ELR (cell line): ENCODE results near the gene PPM1H.
A peak's percentile ranks its signal among the peaks of the same experiment; 100 is the strongest.
"Not testable (repeated sequence)": the region's sequence is repeated elsewhere in the genome, so short reads cannot be mapped to it uniquely, and the experiment has no call there.

Experiments
- DNase-seq: peaks from one replicate; pipeline ENCODE4 v3.0.0-alpha.2; 2015; ENCODE audit warnings: low read depth

The PPM1H gene

GRCh38 chr12:62934799-62935674 lies at the start of gene PPM1H:
TSS of gene PPM1H (minus strand) at chr12:62935150. CDS start at chr12:62934736, 414 bp downstream.
- DNase-seq, result peak; percentile 60

GRCh38 chr12:62983594-62983993 lies 48.6 kb upstream of the PPM1H start:
- DNase-seq, result peak; percentile 19

- no peak for DNase-seq
Observed at GRCh38 chr12:62978768-62979167, 43.8 kb upstream of the PPM1H start.

- DNase-seq, result no peak
Observed at GRCh38 chr12:62977883-62978282, 42.9 kb upstream of the PPM1H start.

- peak; percentile 63 for DNase-seq
Observed at GRCh38 chr12:62977418-62977817, 42.5 kb upstream of the PPM1H start.

GRCh38 chr12:62976110-62976662 lies 41.2 kb upstream of the PPM1H start:
- peak; percentile 16 for DNase-seq

- DNase-seq, result no peak
Observed at GRCh38 chr12:62971769-62972525, 37.0 kb upstream of the PPM1H start.

GRCh38 chr12:62969695-62970094 lies 34.7 kb upstream of the PPM1H start:
- DNase-seq, result no peak

GRCh38 chr12:62967701-62968100 lies 32.8 kb upstream of the PPM1H start:
- no peak for DNase-seq

GRCh38 chr12:62966990-62967506 lies 32.1 kb upstream of the PPM1H start:
- no peak for DNase-seq

- not testable (repeated sequence) for DNase-seq
Observed at GRCh38 chr12:62966446-62966989, 31.6 kb upstream of the PPM1H start.

GRCh38 chr12:62965700-62966099 lies 30.8 kb upstream of the PPM1H start:
- DNase-seq, result not testable (repeated sequence)

- not testable (repeated sequence) for DNase-seq
Observed at GRCh38 chr12:62965242-62965641, 30.3 kb upstream of the PPM1H start.

GRCh38 chr12:62963486-62964041 lies 28.6 kb upstream of the PPM1H start:
- DNase-seq, result no peak

GRCh38 chr12:62960324-62960723 lies 25.4 kb upstream of the PPM1H start:
- no peak for DNase-seq

- no peak for DNase-seq
Observed at GRCh38 chr12:62959745-62960144, 24.8 kb upstream of the PPM1H start.

GRCh38 chr12:62957233-62957953 lies 22.4 kb upstream of the PPM1H start:
- DNase-seq, result no peak

GRCh38 chr12:62955678-62956077 lies 20.7 kb upstream of the PPM1H start:
- no peak for DNase-seq

GRCh38 chr12:62950317-62950716 lies 15.4 kb upstream of the PPM1H start:
- no peak for DNase-seq

- DNase-seq, result no peak
Observed at GRCh38 chr12:62948123-62948522, 13.2 kb upstream of the PPM1H start.

- DNase-seq, result no peak
Observed at GRCh38 chr12:62947364-62947763, 12.4 kb upstream of the PPM1H start.
